Spinal cord (tissue), 10 donors: Measurements from ENCODE around the gene CDC42BPB. TPM values are rescaled to one million over a fixed set of nuclear protein-coding genes. Genes with fewer than 3 reads are reported as not detected.

ENCODE experiments used
- DNase-seq, 6 donors: peaks; one replicate each; pipeline versions ENCODE4 v3.0.0 to v3.0.0-alpha.2; 2013 to 2015; ENCODE audit warnings: low spot score in 6 of 6, low read depth in 4 of 6
- H3K27ac ChIP-seq: one replicate; pipeline ENCODE4 v1.5.1; 2013; ENCODE audit warnings: low read depth, low read length, control low read depth
- H3K27me3 ChIP-seq: one replicate; pipeline ENCODE4 v1.6.1; 2013; ENCODE audit warnings: low read length; ENCODE audit not compliant: control insufficient read depth, insufficient read depth
- H3K36me3 ChIP-seq: one replicate; pipeline ENCODE4 v1.6.1; 2013; ENCODE audit warnings: low read length; ENCODE audit not compliant: control insufficient read depth, insufficient read depth
- H3K4me1 ChIP-seq: one replicate; pipeline ENCODE4 v1.6.1; 2013; ENCODE audit warnings: low read length; ENCODE audit not compliant: control insufficient read depth, insufficient read depth
- H3K4me3 ChIP-seq: one replicate; pipeline ENCODE4 v1.5.1; 2013; ENCODE audit warnings: low read depth, low read length, control low read depth
- H3K9me3 ChIP-seq: one replicate; pipeline ENCODE4 v1.6.1; 2013; ENCODE audit warnings: low read length; ENCODE audit not compliant: control insufficient read depth, insufficient read depth
- WGBS: methylation state at CpG from one replicate; pipeline ENCODE4 v1.1.5; 2013; ENCODE audit warnings: missing lambda C conversion rate; ENCODE audit not compliant: insufficient coverage; 5-methylcytosine and 5-hydroxymethylcytosine counted together
- polyA plus RNA-seq, 2 donors: library from polyadenylated mRNA; unstranded; fragments of 120-200 nt; gene quantifications; one replicate each; pipeline ENCODE4 v1.2.1, GENCODE V29; 2013; ENCODE audit not compliant: insufficient read length in 2 of 2
- total RNA-seq, 2 donors: library from RNA; depleted of rRNA in 1 of 2; stranded (reverse); fragments of 120-200 nt in 1 of 2; fragments of >200 nt in 1 of 2; gene quantifications; one replicate each; pipeline versions ENCODE4 v1.2.3 to v1.2.4, GENCODE V29; 2013 to 2014
- donor health status: healthy.

The CDC42BPB gene
- total and polyA plus RNA-seq, 4 donors = 69.0 to 115 (median 96.3) TPM

- no peak overlapping the region for H3K27ac ChIP-seq
- no peaks in the 10 kb centered on the region for H3K9me3 ChIP-seq
- WGBS = 88% methylated on average over 17 of the region's 21 CpGs
- H3K4me1 ChIP-seq = peaks cover 13% of the 10 kb centered on the region
- H3K4me3 ChIP-seq = no peak overlapping the region
- no peaks in the 10 kb centered on the region for H3K36me3 ChIP-seq
- H3K27me3 ChIP-seq = no peaks in the 10 kb centered on the region
- DNase-seq = no peak
These were observed 16.8 kb upstream of the CDC42BPB start for GRCh38 chr14:103073876-103074728.

GRCh38 chr14:103073367-103073875, 16.1 kb upstream of the CDC42BPB start:
- WGBS = 87% methylated on average over 14 of the region's 14 CpGs
- no peak for DNase-seq
- no peaks in the 10 kb centered on the region for H3K36me3 ChIP-seq
- no peaks in the 10 kb centered on the region for H3K9me3 ChIP-seq
- H3K27ac ChIP-seq = no peak overlapping the region
- peaks cover 13% of the 10 kb centered on the region for H3K4me1 ChIP-seq
- H3K4me3 ChIP-seq = no peak overlapping the region
- H3K27me3 ChIP-seq = no peaks in the 10 kb centered on the region

- Histone ChIP-seq H3K4me3 (no peak overlapping the region), H3K4me1 (peaks cover 13% of the 10 kb centered on the region), H3K9me3 (no peaks in the 10 kb centered on the region), H3K27me3 (no peaks in the 10 kb centered on the region), H3K36me3 (peaks cover 2% of the 10 kb centered on the region), H3K27ac (no peak overlapping the region)
- 87% methylated on average over 17 of the region's 21 CpGs for WGBS
- DNase-seq = no peak
These were observed 15.4 kb upstream of the CDC42BPB start for GRCh38 chr14:103072595-103073366.

GRCh38 chr14:103071544-103072251, 14.3 kb upstream of the CDC42BPB start:
- DNase-seq = no peak
- Histone ChIP-seq H3K4me1 (peaks cover 13% of the 10 kb centered on the region), H3K27me3 (no peaks in the 10 kb centered on the region), H3K36me3 (peaks cover 2% of the 10 kb centered on the region), H3K27ac (no peak overlapping the region), H3K4me3 (no peak overlapping the region), H3K9me3 (no peaks in the 10 kb centered on the region)
- 71% methylated on average over 23 of the region's 32 CpGs for WGBS

- H3K27me3 ChIP-seq = no peaks in the 10 kb centered on the region
These were observed 13.7 kb upstream of the CDC42BPB start for GRCh38 chr14:103070971-103071542.

GRCh38 chr14:103070263-103070885, 13.0 kb upstream of the CDC42BPB start:
- H3K4me1 ChIP-seq = peaks cover 8% of the 10 kb centered on the region
- H3K9me3 ChIP-seq = no peaks in the 10 kb centered on the region
- H3K27ac ChIP-seq = no peak overlapping the region
- WGBS = 76% methylated on average over 5 of the region's 8 CpGs
- no peak overlapping the region for H3K4me3 ChIP-seq
- no peaks in the 10 kb centered on the region for H3K27me3 ChIP-seq
- peaks cover 2% of the 10 kb centered on the region for H3K36me3 ChIP-seq
- no peak for DNase-seq

More at GRCh38 chr14:103070971-103071542, 13.7 kb upstream of the CDC42BPB start:
- Histone ChIP-seq H3K36me3 (peaks cover 2% of the 10 kb centered on the region), H3K9me3 (no peaks in the 10 kb centered on the region), H3K27ac (no peak overlapping the region), H3K4me1 (peaks cover 13% of the 10 kb centered on the region), H3K4me3 (no peak overlapping the region)
- WGBS = 83% methylated on average over 18 of the region's 21 CpGs
- DNase-seq = no peak

GRCh38 chr14:103068351-103069073, 11.2 kb upstream of the CDC42BPB start:
- Histone ChIP-seq H3K27me3 (no peaks in the 10 kb centered on the region), H3K36me3 (peaks cover 2% of the 10 kb centered on the region), H3K4me1 (no peaks in the 10 kb centered on the region), H3K27ac (no peak overlapping the region), H3K4me3 (no peak overlapping the region), H3K9me3 (no peaks in the 10 kb centered on the region)
- DNase-seq = no peak
- 71% methylated on average over 16 of the region's 22 CpGs for whole genome bisulfite sequencing

GRCh38 chr14:103067231-103067954, 10.0 kb upstream of the CDC42BPB start:
- Histone ChIP-seq H3K27me3 (no peaks in the 10 kb centered on the region), H3K27ac (no peak overlapping the region), H3K9me3 (no peaks in the 10 kb centered on the region), H3K36me3 (peaks cover 2% of the 10 kb centered on the region), H3K4me1 (no peaks in the 10 kb centered on the region), H3K4me3 (no peak overlapping the region)
- DNase-seq = no peak
- 70% methylated on average over 7 of the region's 8 CpGs for WGBS
